ENCODE measurements around the gene TPCN1. TPM values are rescaled to one million over a fixed set of nuclear protein-coding genes. Genes with fewer than 3 reads are reported as not detected.

TPCN1 gene
- total RNA-seq, 1 experiment from 2014 or later: 19.0 TPM

GRCh38 chr12:113251404-113252070 lies 30.3 kb downstream of the TPCN1 start:
- ChIA-PET CTCF (no interaction called here), POLR2A (ENCODE audit: unreplicated experiment) (no interaction called here)
- H3K27me3 ChIP-seq (ENCODE audit: low read length): no peaks in the 10 kb centered on the region
- BruUV-seq (replicated peaks): no TSS peak
- no peak overlapping the region for H3K9ac ChIP-seq (ENCODE audit: low read length)
- H3K4me1 ChIP-seq (ENCODE audit: insufficient read depth, low read length): peaks cover 12% of the 10 kb centered on the region
- H2AFZ ChIP-seq (ENCODE audit: low read length): no peak overlapping the region
- H4K20me1 ChIP-seq (ENCODE audit: low read length): no peaks in the 10 kb centered on the region
- H3K27ac ChIP-seq (ENCODE audit: low read length): no peak overlapping the region
- no peak for ATAC-seq
- H3K9me3 ChIP-seq (ENCODE audit: low read length): no peaks in the 10 kb centered on the region
- intact Hi-C loops (cut with micrococcal nuclease): no loop called here
- DNase-seq: no peak
- H3K36me3 ChIP-seq (ENCODE audit: low read depth, low read length): no peaks in the 10 kb centered on the region
- H3F3A ChIP-seq (ENCODE audit: low read length, unreplicated experiment): peaks cover 4% of the 10 kb centered on the region
- H3K4me2 ChIP-seq (ENCODE audit: low read length): no peak overlapping the region
- TF ChIP-seq, protein P1, sequence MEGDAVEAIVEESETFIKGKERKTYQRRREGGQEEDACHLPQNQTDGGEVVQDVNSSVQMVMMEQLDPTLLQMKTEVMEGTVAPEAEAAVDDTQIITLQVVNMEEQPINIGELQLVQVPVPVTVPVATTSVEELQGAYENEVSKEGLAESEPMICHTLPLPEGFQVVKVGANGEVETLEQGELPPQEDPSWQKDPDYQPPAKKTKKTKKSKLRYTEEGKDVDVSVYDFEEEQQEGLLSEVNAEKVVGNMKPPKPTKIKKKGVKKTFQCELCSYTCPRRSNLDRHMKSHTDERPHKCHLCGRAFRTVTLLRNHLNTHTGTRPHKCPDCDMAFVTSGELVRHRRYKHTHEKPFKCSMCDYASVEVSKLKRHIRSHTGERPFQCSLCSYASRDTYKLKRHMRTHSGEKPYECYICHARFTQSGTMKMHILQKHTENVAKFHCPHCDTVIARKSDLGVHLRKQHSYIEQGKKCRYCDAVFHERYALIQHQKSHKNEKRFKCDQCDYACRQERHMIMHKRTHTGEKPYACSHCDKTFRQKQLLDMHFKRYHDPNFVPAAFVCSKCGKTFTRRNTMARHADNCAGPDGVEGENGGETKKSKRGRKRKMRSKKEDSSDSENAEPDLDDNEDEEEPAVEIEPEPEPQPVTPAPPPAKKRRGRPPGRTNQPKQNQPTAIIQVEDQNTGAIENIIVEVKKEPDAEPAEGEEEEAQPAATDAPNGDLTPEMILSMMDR (conservative IDR thresholded peaks at IDR 0.05; ENCODE audit: low read depth, low read length): no peak
- peaks cover 5% of the 10 kb centered on the region for H3K79me2 ChIP-seq (ENCODE audit: low read length)
- H3K4me3 ChIP-seq (ENCODE audit: low read length): no peak overlapping the region
- no peaks in the 10 kb centered on the region for H3K9me2 ChIP-seq (replicated peaks; ENCODE audit: low read length)

DNA sequence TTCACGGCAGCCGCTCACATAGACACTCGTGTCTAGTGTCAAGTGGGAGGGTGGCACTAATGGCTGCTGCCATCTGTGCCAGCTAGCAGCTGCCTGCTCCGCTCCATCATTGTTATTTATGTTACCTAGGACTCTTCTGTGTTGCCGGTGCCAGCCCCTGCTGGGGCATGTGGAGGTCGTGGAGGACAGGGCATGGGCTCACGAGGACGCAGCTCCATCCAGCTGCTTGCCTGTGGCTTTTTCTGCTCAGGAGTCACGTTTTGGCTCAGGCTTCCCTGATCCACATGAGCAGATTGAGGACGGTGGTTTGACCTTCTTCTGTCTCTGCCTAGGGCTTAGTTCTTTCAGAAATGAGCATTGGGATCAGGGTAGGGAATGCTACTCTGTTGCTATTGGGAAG lies 31.2 kb downstream of the TPCN1 start:
- intact Hi-C loops (cut with micrococcal nuclease): no loop called here
- H3K27ac ChIP-seq (ENCODE audit: low read length): no peak overlapping the region

GRCh38 chr12:113253532-113254285 lies 32.4 kb downstream of the TPCN1 start:
- ATAC-seq (no peak), DNase-seq (no peak)
- no peaks in the 10 kb centered on the region for H3K4me1 ChIP-seq (ENCODE audit: insufficient read depth, low read length)
- no peak overlapping the region for H3K4me3 ChIP-seq (ENCODE audit: low read length)
- TF ChIP-seq, protein P1 (conservative IDR thresholded peaks at IDR 0.05; ENCODE audit: low read depth, low read length): no peak
- no peak for TF ChIP-seq EZH2phosphoT487 (IDR thresholded peaks at IDR 0.05; ENCODE audit: borderline replicate concordance, low read length)
- no peak for TF ChIP-seq EZH2 (IDR thresholded peaks at IDR 0.05; ENCODE audit: low read length, unreplicated experiment)
- H3K4me2 ChIP-seq (ENCODE audit: low read length): no peak overlapping the region
- BruUV-seq (replicated peaks): TSS peak; percentile 13
- ChIA-PET CTCF (no interaction called here), POLR2A (ENCODE audit: unreplicated experiment) (no interaction called here)
- H3K9me3 ChIP-seq (ENCODE audit: low read length): no peaks in the 10 kb centered on the region
- no peak overlapping the region for H2AFZ ChIP-seq (ENCODE audit: low read length)
- H3K36me3 ChIP-seq (ENCODE audit: low read depth, low read length): no peaks in the 10 kb centered on the region
- H3K79me2 ChIP-seq (ENCODE audit: low read length): no peaks in the 10 kb centered on the region
- H3K27ac ChIP-seq (ENCODE audit: low read length): no peak overlapping the region
- no peaks in the 10 kb centered on the region for H3K9me2 ChIP-seq (replicated peaks; ENCODE audit: low read length)
- intact Hi-C loops (cut with micrococcal nuclease): no loop called here
- no peaks in the 10 kb centered on the region for H4K20me1 ChIP-seq (ENCODE audit: low read length)
- no peak overlapping the region for H3K9ac ChIP-seq (ENCODE audit: low read length)
- H3K27me3 ChIP-seq (ENCODE audit: low read length): no peaks in the 10 kb centered on the region
- H3F3A ChIP-seq (ENCODE audit: low read length, unreplicated experiment): no peaks in the 10 kb centered on the region

More for the DNA sequence above, 31.2 kb downstream of the TPCN1 start:
- Histone ChIP-seq H2AFZ (ENCODE audit: low read length) (no peak overlapping the region), H3F3A (ENCODE audit: low read length, unreplicated experiment) (no peaks in the 10 kb centered on the region), H3K9me3 (ENCODE audit: low read length) (no peaks in the 10 kb centered on the region), H3K4me3 (ENCODE audit: low read length) (no peak overlapping the region), H3K79me2 (ENCODE audit: low read length) (no peaks in the 10 kb centered on the region; the same call in 1 of the 2 replicates), H4K20me1 (ENCODE audit: low read length) (no peaks in the 10 kb centered on the region), H3K36me3 (ENCODE audit: low read depth, low read length) (no peaks in the 10 kb centered on the region), H3K4me2 (ENCODE audit: low read length) (no peak overlapping the region), H3K27me3 (ENCODE audit: low read length) (no peaks in the 10 kb centered on the region), H3K9me2 (replicated peaks; ENCODE audit: low read length) (no peaks in the 10 kb centered on the region), H3K9ac (ENCODE audit: low read length) (no peak overlapping the region), H3K4me1 (ENCODE audit: insufficient read depth, low read length) (peaks cover 2% of the 10 kb centered on the region)
- TF ChIP-seq, protein P1 (conservative IDR thresholded peaks at IDR 0.05; ENCODE audit: low read depth, low read length): no peak
- TF ChIP-seq EZH2phosphoT487 (IDR thresholded peaks at IDR 0.05; ENCODE audit: borderline replicate concordance, low read length) (no peak), EZH2 (IDR thresholded peaks at IDR 0.05; ENCODE audit: low read length, unreplicated experiment) (no peak)
- DNase-seq: no peak
- ATAC-seq: no peak
- no TSS peak for BruUV-seq (replicated peaks)
- POLR2A ChIA-PET (ENCODE audit: unreplicated experiment): no interaction called here
- CTCF ChIA-PET: no interaction called here

Data from PC-3 (cell line).